Activated T-helper 1 cell treated with anti-CD3 and anti-CD28 coated beads, Interleukin-12 subunit alpha, Interleukin-12 subunit beta, Interleukin-2, Interleukin-4 antibody, amounts not matched to agents 30 ng/mL and 10 ng/mL and 1 ng/mL, durations not matched to agents 14 hours and 24 hours and 36 hours (primary cell): ENCODE results near the gene CYFIP1. TPM values are rescaled to one million over a fixed set of nuclear protein-coding genes. Genes with fewer than 3 reads are reported as not detected.

ENCODE experiments used
- DNase-seq: peaks from one replicate; pipeline ENCODE4 v3.0.0; 2021; ENCODE audit warnings: low spot score
- H3K27ac Mint-ChIP-seq: one replicate; pipeline ENCODE4 v1.8.0; 2021; ENCODE audit warnings: mild to moderate bottlenecking, mixed read lengths
- H3K27me3 Mint-ChIP-seq: one replicate; pipeline ENCODE4 v1.8.0; 2022; ENCODE audit warnings: mild to moderate bottlenecking, moderate library complexity, mixed read lengths; ENCODE audit not compliant: insufficient read depth
- H3K36me3 Mint-ChIP-seq: one replicate; pipeline ENCODE4 v1.8.0; 2021; ENCODE audit warnings: low read depth, mixed read lengths
- H3K4me1 Mint-ChIP-seq: one replicate; pipeline ENCODE4 v1.8.0; 2021; ENCODE audit warnings: low read depth, mixed read lengths
- H3K4me3 Mint-ChIP-seq: one replicate; pipeline ENCODE4 v1.8.0; 2021; ENCODE audit warnings: mild to moderate bottlenecking, moderate library complexity, mixed read lengths
- H3K9me3 Mint-ChIP-seq: one replicate; pipeline ENCODE4 v1.8.0; 2021; ENCODE audit warnings: mixed read lengths
- intact Hi-C: fragments of 100-400 bp; cut with micrococcal nuclease; formaldehyde crosslinking; loops from one replicate; pipeline ENCODE4 v1.15.1; 2024
- total RNA-seq: library from RNA; stranded (reverse); gene quantifications from 2 replicates; pipeline ENCODE4 v1.2.3, GENCODE V29; 2022

CYFIP1 gene
- total RNA-seq, 1 donor from 2014 or later = 57.5 TPM

GRCh38 chr15:22870865-22871264 is 109.3 kb downstream of the CYFIP1 start:
- intact Hi-C loops = no loop called here
- Mint-ChIP-seq H3K36me3 (peaks cover 37% of the 10 kb centered on the region), H3K4me3 (no peak overlapping the region), H3K27ac (no peak overlapping the region), H3K27me3 (no peaks in the 10 kb centered on the region), H3K9me3 (no peaks in the 10 kb centered on the region), H3K4me1 (no peaks in the 10 kb centered on the region)
- DNase-seq = no peak

DNA sequence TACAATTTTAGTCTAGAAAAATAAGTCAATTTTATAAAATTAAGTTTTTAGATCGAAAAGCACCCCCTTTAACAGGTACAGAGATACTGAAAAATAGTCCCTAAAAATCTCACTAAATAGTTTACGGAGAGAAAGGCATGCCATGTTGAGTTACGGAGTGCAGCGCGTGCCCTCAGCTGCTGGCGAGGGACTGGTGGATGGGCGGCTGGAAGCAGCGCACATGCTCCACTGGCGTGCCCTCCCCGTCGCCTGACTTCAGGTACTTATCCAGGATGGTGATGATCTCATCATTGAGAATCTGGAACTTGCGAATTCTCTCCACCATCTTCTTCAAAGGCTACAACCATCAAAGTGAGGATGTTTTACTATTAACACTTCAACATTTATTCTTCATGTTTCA is 110.3 kb downstream of the CYFIP1 start:
- Mint-ChIP-seq H3K4me1 (no peaks in the 10 kb centered on the region), H3K4me3 (no peak overlapping the region), H3K27me3 (no peaks in the 10 kb centered on the region), H3K36me3 (peaks cover 36% of the 10 kb centered on the region), H3K27ac (no peak overlapping the region), H3K9me3 (no peaks in the 10 kb centered on the region)
- intact Hi-C loops = loop anchor here (2.0 kb wide), 1 partner anchor 31 kb away; the partner anchor contains the start of gene NIPA2
- DNase-seq = no peak

GRCh38 chr15:22868928-22869327 is 111.2 kb downstream of the CYFIP1 start:
- Mint-ChIP-seq H3K9me3 (no peaks in the 10 kb centered on the region), H3K27me3 (no peaks in the 10 kb centered on the region), H3K4me1 (no peaks in the 10 kb centered on the region), H3K27ac (peak overlapping the region; percentile 11), H3K36me3 (peaks cover 39% of the 10 kb centered on the region), H3K4me3 (no peak overlapping the region)
- no peak for DNase-seq
- intact Hi-C loops = loop anchor here (2.0 kb wide), 1 partner anchor 30 kb away; the partner anchor contains the start of gene NIPA2

GRCh38 chr15:22868495-22868894 is 111.7 kb downstream of the CYFIP1 start:
- no peaks in the 10 kb centered on the region for H3K27me3 Mint-ChIP-seq
- no peak overlapping the region for H3K4me3 Mint-ChIP-seq
- no peaks in the 10 kb centered on the region for H3K9me3 Mint-ChIP-seq
- intact Hi-C loops = loop anchor here (2.0 kb wide), 1 partner anchor 30 kb away; the partner anchor contains the start of gene NIPA2
- DNase-seq = no peak
- H3K36me3 Mint-ChIP-seq = peaks cover 44% of the 10 kb centered on the region
- H3K4me1 Mint-ChIP-seq = no peaks in the 10 kb centered on the region
- H3K27ac Mint-ChIP-seq = no peak overlapping the region

DNA sequence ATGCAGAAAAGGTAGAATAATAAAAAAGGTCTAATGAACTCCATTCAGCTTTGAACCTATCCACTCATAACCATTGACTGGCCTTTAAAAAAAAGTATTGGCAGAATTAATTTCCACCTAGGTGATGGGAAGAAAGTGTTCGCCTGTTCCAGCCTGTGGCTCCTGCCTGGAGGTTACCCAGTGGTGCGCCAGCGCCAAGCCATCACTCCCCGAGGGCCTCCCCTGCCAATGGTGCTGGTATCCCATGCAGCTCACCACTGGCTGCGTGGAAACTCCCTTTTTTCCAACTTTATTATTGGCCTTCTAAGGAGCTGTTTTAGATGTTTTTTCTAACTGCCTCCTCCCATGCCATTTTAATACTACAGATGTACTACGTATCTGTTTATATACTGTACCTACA is 112.3 kb downstream of the CYFIP1 start:
- Mint-ChIP-seq H3K9me3 (no peaks in the 10 kb centered on the region), H3K36me3 (peaks cover 45% of the 10 kb centered on the region), H3K27me3 (no peaks in the 10 kb centered on the region), H3K27ac (no peak overlapping the region), H3K4me3 (no peak overlapping the region), H3K4me1 (no peaks in the 10 kb centered on the region)
- intact Hi-C loops = loop anchor here (2.0 kb wide), 1 partner anchor 29 kb away; the partner anchor contains the start of gene NIPA2
- DNase-seq = no peak

DNA sequence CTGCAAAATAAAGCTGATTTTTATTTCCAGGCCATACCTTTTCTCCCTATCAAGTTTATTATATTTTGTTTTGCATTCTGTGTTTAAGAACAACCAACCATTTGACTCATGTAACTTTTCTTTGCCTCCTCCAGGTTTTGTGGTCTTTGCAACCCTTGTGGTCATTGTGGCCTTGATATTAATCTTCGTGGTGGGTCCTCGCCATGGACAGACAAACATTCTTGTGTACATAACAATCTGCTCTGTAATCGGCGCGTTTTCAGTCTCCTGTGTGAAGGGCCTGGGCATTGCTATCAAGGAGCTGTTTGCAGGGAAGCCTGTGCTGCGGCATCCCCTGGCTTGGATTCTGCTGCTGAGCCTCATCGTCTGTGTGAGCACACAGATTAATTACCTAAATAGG is 114.1 kb downstream of the CYFIP1 start:
- H3K4me1 Mint-ChIP-seq = no peaks in the 10 kb centered on the region
- H3K27ac Mint-ChIP-seq = no peak overlapping the region

GRCh38 chr15:22863356-22863755 is 116.8 kb downstream of the CYFIP1 start:
- no peak for DNase-seq
- H3K9me3 Mint-ChIP-seq = no peaks in the 10 kb centered on the region
- intact Hi-C loops = no loop called here
- H3K27ac Mint-ChIP-seq = no peak overlapping the region
- no peaks in the 10 kb centered on the region for H3K27me3 Mint-ChIP-seq
- peaks cover 55% of the 10 kb centered on the region for H3K36me3 Mint-ChIP-seq
- H3K4me3 Mint-ChIP-seq = no peak overlapping the region
- no peaks in the 10 kb centered on the region for H3K4me1 Mint-ChIP-seq

More for the DNA sequence above, 114.1 kb downstream of the CYFIP1 start:
- no peak for DNase-seq
- Mint-ChIP-seq H3K4me3 (no peak overlapping the region), H3K9me3 (no peaks in the 10 kb centered on the region), H3K36me3 (peaks cover 48% of the 10 kb centered on the region), H3K27me3 (no peaks in the 10 kb centered on the region)
- intact Hi-C loops = no loop called here

GRCh38 chr15:22861161-22861560 is 119.0 kb downstream of the CYFIP1 start:
- Mint-ChIP-seq H3K27ac (peak overlapping the region; percentile 48), H3K36me3 (peaks cover 51% of the 10 kb centered on the region)

GRCh38 chr15:22856659-22857058 is 123.5 kb downstream of the CYFIP1 start:
- H3K27ac Mint-ChIP-seq = no peak overlapping the region
- H3K4me3 Mint-ChIP-seq = no peak overlapping the region
- intact Hi-C loops = no loop called here
- no peaks in the 10 kb centered on the region for H3K9me3 Mint-ChIP-seq
- H3K4me1 Mint-ChIP-seq = peaks cover 3% of the 10 kb centered on the region
- H3K27me3 Mint-ChIP-seq = no peaks in the 10 kb centered on the region
- DNase-seq = no peak
- peaks cover 42% of the 10 kb centered on the region for H3K36me3 Mint-ChIP-seq

More at GRCh38 chr15:22861161-22861560, 119.0 kb downstream of the CYFIP1 start:
- no peak overlapping the region for H3K4me3 Mint-ChIP-seq
- intact Hi-C loops = no loop called here
- no peaks in the 10 kb centered on the region for H3K4me1 Mint-ChIP-seq
- DNase-seq = no peak
- H3K27me3 Mint-ChIP-seq = no peaks in the 10 kb centered on the region
- no peaks in the 10 kb centered on the region for H3K9me3 Mint-ChIP-seq

- Mint-ChIP-seq H3K9me3 (no peaks in the 10 kb centered on the region), H3K36me3 (peaks cover 40% of the 10 kb centered on the region), H3K27ac (no peak overlapping the region), H3K4me3 (no peak overlapping the region), H3K27me3 (no peaks in the 10 kb centered on the region), H3K4me1 (peaks cover 8% of the 10 kb centered on the region)
- DNase-seq = no peak
- intact Hi-C loops = no loop called here
These were observed 124.4 kb downstream of the CYFIP1 start for GRCh38 chr15:22855791-22856190.

DNA sequence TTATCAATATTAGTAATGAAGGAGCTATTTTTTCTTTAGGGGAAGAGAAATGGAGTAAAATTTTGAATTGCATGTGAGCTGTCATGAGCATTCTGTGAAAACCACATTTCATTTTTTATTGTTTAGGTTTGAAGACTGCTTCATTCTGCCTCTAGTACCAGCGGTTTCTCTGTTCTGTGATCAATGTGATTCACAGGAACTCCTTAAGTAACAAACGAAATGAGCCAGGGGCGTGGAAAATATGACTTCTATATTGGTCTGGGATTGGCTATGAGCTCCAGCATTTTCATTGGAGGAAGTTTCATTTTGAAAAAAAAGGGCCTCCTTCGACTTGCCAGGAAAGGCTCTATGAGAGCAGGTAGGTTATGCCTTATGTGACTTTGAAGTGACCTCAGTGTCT is 128.7 kb downstream of the CYFIP1 start:
- Mint-ChIP-seq H3K4me1 (peaks cover 21% of the 10 kb centered on the region), H3K4me3 (no peak overlapping the region), H3K36me3 (peaks cover 35% of the 10 kb centered on the region), H3K9me3 (no peaks in the 10 kb centered on the region), H3K27me3 (no peaks in the 10 kb centered on the region), H3K27ac (no peak overlapping the region)
- intact Hi-C loops = no loop called here
- DNase-seq = no peak

GRCh38 chr15:22850055-22850454 is 130.1 kb downstream of the CYFIP1 start:
- Mint-ChIP-seq H3K9me3 (no peaks in the 10 kb centered on the region), H3K36me3 (peaks cover 36% of the 10 kb centered on the region), H3K4me3 (no peak overlapping the region), H3K27me3 (no peaks in the 10 kb centered on the region), H3K27ac (peak overlapping the region; percentile 48), H3K4me1 (peaks cover 21% of the 10 kb centered on the region)
- DNase-seq = no peak
- intact Hi-C loops = no loop called here

DNA sequence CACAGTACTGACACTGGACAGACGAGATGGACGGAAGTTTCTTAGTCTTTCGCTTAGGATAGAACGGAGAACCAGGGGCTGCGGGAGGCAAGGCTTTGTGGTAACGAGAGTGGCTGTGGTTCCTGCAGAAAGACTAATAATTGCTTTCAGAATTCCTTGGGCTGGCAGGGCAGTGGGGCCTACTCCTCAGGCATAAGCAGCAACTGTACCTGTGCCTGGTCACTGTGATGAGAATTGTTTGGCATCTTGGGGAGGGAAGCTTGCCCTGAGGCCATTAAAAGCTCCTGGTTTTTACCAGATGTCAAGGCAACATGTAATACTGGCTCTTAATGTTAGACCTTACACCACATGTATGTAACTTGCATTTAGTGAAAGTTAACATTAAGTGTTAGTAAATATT is 134.1 kb downstream of the CYFIP1 start:
- Mint-ChIP-seq H3K27ac (no peak overlapping the region), H3K27me3 (no peaks in the 10 kb centered on the region), H3K36me3 (peaks cover 35% of the 10 kb centered on the region), H3K4me1 (peaks cover 28% of the 10 kb centered on the region), H3K4me3 (no peak overlapping the region), H3K9me3 (no peaks in the 10 kb centered on the region)
- no peak for DNase-seq
- intact Hi-C loops = no loop called here

GRCh38 chr15:22845289-22845900 is 134.8 kb downstream of the CYFIP1 start:
- no peaks in the 10 kb centered on the region for H3K27me3 Mint-ChIP-seq
- H3K4me3 Mint-ChIP-seq = no peak overlapping the region
- no peaks in the 10 kb centered on the region for H3K9me3 Mint-ChIP-seq
- H3K36me3 Mint-ChIP-seq = peaks cover 31% of the 10 kb centered on the region
- no peak overlapping the region for H3K27ac Mint-ChIP-seq
- DNase-seq = no peak
- H3K4me1 Mint-ChIP-seq = peaks cover 29% of the 10 kb centered on the region
- intact Hi-C loops = no loop called here
